Right lobe of liver (tissue), 6 donors: ENCODE measurements around the gene CD207. TPM values are rescaled to one million over a fixed set of nuclear protein-coding genes. Genes with fewer than 3 reads are reported as not detected.

Experiments used
- ATAC-seq, 4 donors: fragments of 200-7000 bp; cut with Tn5 transposase; one replicate each; pipeline ENCODE4 v1.9.1; 2020; ENCODE audit warnings: mild to moderate bottlenecking in 4 of 4, moderate library complexity in 4 of 4
- DNase-seq, 3 donors: peaks; one replicate each; pipeline ENCODE4 v3.0.0-alpha.2; 2020
- H3K27ac ChIP-seq, 3 donors: fragments of 200-600 bp; one replicate each; pipeline ENCODE4 v1.8.0; 2022
- H3K27me3 ChIP-seq, 2 donors: fragments of 200-600 bp; one replicate each; pipeline ENCODE4 v1.8.0; 2022
- H3K36me3 ChIP-seq, 4 donors: fragments of 200-600 bp; sonication (generic) in 1 of 4; one replicate each; pipeline versions ENCODE4 v1.5.1 to v1.8.0; 2017 to 2022; ENCODE audit warnings: control low read depth in 1 of 4
- H3K4me1 ChIP-seq, 4 donors: fragments of 200-600 bp; sonication (generic) in 1 of 4; one replicate each; pipeline versions ENCODE4 v1.5.1 to v1.8.0; 2017 to 2022; ENCODE audit warnings: control low read depth in 1 of 4
- H3K4me3 ChIP-seq, 3 donors: fragments of 200-600 bp; one replicate each; pipeline ENCODE4 v1.8.0; 2022
- H3K9me3 ChIP-seq, 4 donors: fragments of 200-600 bp; sonication (generic) in 1 of 4; one replicate each; pipeline versions ENCODE4 v1.5.1 to v1.8.0; 2017 to 2022; ENCODE audit warnings: control low read depth in 1 of 4
- CTCF ChIP-seq, 4 donors: fragments of 200-600 bp in 3 of 4; fragments of 450-650 bp in 1 of 4; IDR thresholded peaks; one replicate each; pipeline versions ENCODE4 v1.5.1 to v1.8.0; 2016 to 2022; ENCODE audit warnings: antibody characterized with exemption in 4 of 4, mild to moderate bottlenecking in 2 of 4
- POLR2A ChIP-seq: fragments of 450-650 bp; IDR thresholded peaks from one replicate; pipeline ENCODE4 v1.6.1; 2017; ENCODE audit warnings: antibody characterized with exemption, mild to moderate bottlenecking
- WGBS: methylation state at CpG from one replicate; pipeline ENCODE4 v1.1.6; 2018; ENCODE audit warnings: low coverage, low lambda C conversion rate; ENCODE audit not compliant: insufficient coverage; ENCODE audit errors: missing lambda C conversion rate; 5-methylcytosine and 5-hydroxymethylcytosine counted together
- intact Hi-C, 2 donors: fragments of 100-400 bp; cut with DNase I; formaldehyde crosslinking; loops; one replicate each; pipeline versions ENCODE4 v1.11.2 to v1.14.1; 2022
- total RNA-seq, 6 experiments: library from RNA; depleted of rRNA in 2 of 6; stranded (reverse); fragments of >200 nt in 2 of 6; fragmentation: NEBNext Ultra II Directional in 3 of 6; extraction: Animal tissue kit (Norgen Biotek cat#: 25700) in 3 of 6; gene quantifications; one replicate each; pipeline versions ENCODE4 v1.1.0 to v1.2.4, GENCODE V29; 2016 to 2023
- donor health status: DM: no; HTN: yes; CAD: no.
- donor health status: DM: no; HTN: no; CAD: no.
- donor health status: DM: no; HTN: no; CAD: no.
- donor health status: DM: no; HTN: yes; CAD: no.
- donor health status: DM: no; HTN: yes; CAD: no.

Gene CD207
- total RNA-seq, 6 experiments from 2014 or later = 0.16 TPM; not detected in 5

- Histone ChIP-seq H3K36me3 (no peaks in the 10 kb centered on the region), H3K4me1 (peaks cover 0 to 3% (median 0%) of the 10 kb centered on the region in 4 donors), H3K27me3 (peaks cover 0 to 10% of the 10 kb centered on the region in 2 donors), H3K9me3 (no peaks in the 10 kb centered on the region), H3K4me3 (no peak overlapping the region), H3K27ac (no peak overlapping the region)
- no peak for ATAC-seq
- TF ChIP-seq CTCF (IDR thresholded peaks at IDR 0.05) = no peak
- no peak for TF ChIP-seq POLR2A
- 57% methylated on average over 5 of the region's 5 CpGs for WGBS
- DNase-seq = no peak
- intact Hi-C loops = loop anchor here (10.0 kb wide), 1 partner anchor 54 kb away; no protein-coding TSS in a partner anchor
Observed at GRCh38 chr2:70870790-70871189, 35.2 kb upstream of the CD207 start.

- no peaks in the 10 kb centered on the region for H3K9me3 ChIP-seq
- peaks cover 0 to 3% (median 0%) of the 10 kb centered on the region in 4 donors for H3K4me1 ChIP-seq
- no peak overlapping the region for H3K4me3 ChIP-seq
- H3K36me3 ChIP-seq = no peaks in the 10 kb centered on the region
- DNase-seq (no peak), ATAC-seq (no peak)
- WGBS = 71% methylated on average over 1 of the region's 1 CpG
- H3K27me3 ChIP-seq = peaks cover 0 to 10% of the 10 kb centered on the region in 2 donors
- no peak overlapping the region for H3K27ac ChIP-seq
- intact Hi-C loops = no loop called here
- TF ChIP-seq POLR2A (no peak), CTCF (IDR thresholded peaks at IDR 0.05) (no peak)
Observed at GRCh38 chr2:70868970-70869369, 33.4 kb upstream of the CD207 start.

- DNase-seq = peak; percentile 75 to 78 (median 76)
- peak; percentile 81 to 99 (median 96) for TF ChIP-seq CTCF (IDR thresholded peaks at IDR 0.05)
- TF ChIP-seq POLR2A = no peak
- peak; percentile 95 to 99 (median 97) for ATAC-seq
- intact Hi-C loops = no loop called here
- no peaks in the 10 kb centered on the region for H3K36me3 ChIP-seq
- H3K4me1 ChIP-seq = no peaks in the 10 kb centered on the region
- H3K9me3 ChIP-seq = no peaks in the 10 kb centered on the region
- no peak overlapping the region for H3K27ac ChIP-seq
- no peaks in the 10 kb centered on the region for H3K27me3 ChIP-seq
- no peak overlapping the region for H3K4me3 ChIP-seq
- 20% methylated on average over 21 of the region's 21 CpGs for WGBS
Observed at GRCh38 chr2:70861777-70862625, 26.4 kb upstream of the CD207 start.

GRCh38 chr2:70855667-70856066 lies 20.1 kb upstream of the CD207 start:
- WGBS = 52% methylated on average over 1 of the region's 1 CpG
- no peaks in the 10 kb centered on the region for H3K9me3 ChIP-seq
- no peak overlapping the region for H3K4me3 ChIP-seq
- ATAC-seq = no peak
- TF ChIP-seq POLR2A (no peak), CTCF (IDR thresholded peaks at IDR 0.05) (no peak)
- H3K4me1 ChIP-seq = no peaks in the 10 kb centered on the region
- DNase-seq = no peak
- no peak overlapping the region for H3K27ac ChIP-seq
- intact Hi-C loops = no loop called here
- H3K27me3 ChIP-seq = no peaks in the 10 kb centered on the region
- H3K36me3 ChIP-seq = no peaks in the 10 kb centered on the region
